Psoas muscle (tissue), 8 donors: Measurements from ENCODE around the gene TBC1D7. TPM values are rescaled to one million over a fixed set of nuclear protein-coding genes. Genes with fewer than 3 reads are reported as not detected.

Experiments
- ATAC-seq, 4 donors: fragments of 200-7000 bp; cut with Tn5 transposase; one replicate each; pipeline ENCODE4 v1.9.1; 2020; ENCODE audit warnings: moderate library complexity in 3 of 4, mild to moderate bottlenecking in 2 of 4
- DNase-seq, 2 donors: peaks; one replicate each; pipeline ENCODE4 v3.0.0-alpha.2; 2020
- H3K27ac ChIP-seq: fragments of 200-600 bp; one replicate; pipeline ENCODE4 v1.8.0; 2022
- H3K27me3 ChIP-seq, 3 donors: fragments of 200-600 bp in 1 of 3; one replicate each; pipeline versions ENCODE4 v1.6.1 to v1.8.0; 2013 to 2022; ENCODE audit warnings: low read length in 2 of 3, mild to moderate bottlenecking in 2 of 3, moderate library complexity in 1 of 3; ENCODE audit not compliant: insufficient read depth in 3 of 3
- H3K36me3 ChIP-seq, 2 donors: fragments of 200-600 bp in 1 of 2; one replicate each; pipeline versions ENCODE4 v1.6.1 to v1.8.0; 2013 to 2022; ENCODE audit warnings: low read depth in 1 of 2, mild to moderate bottlenecking in 1 of 2, moderate library complexity in 1 of 2; ENCODE audit not compliant: insufficient read depth in 1 of 2
- H3K4me1 ChIP-seq: fragments of 200-600 bp; one replicate; pipeline ENCODE4 v1.8.0; 2022
- H3K4me3 ChIP-seq: fragments of 200-600 bp; one replicate; pipeline ENCODE4 v1.8.0; 2022; ENCODE audit warnings: mild to moderate bottlenecking
- H3K9me3 ChIP-seq: fragments of 200-600 bp; one replicate; pipeline ENCODE4 v1.8.0; 2022
- CTCF ChIP-seq: fragments of 200-600 bp; IDR thresholded peaks from one replicate; pipeline ENCODE4 v1.8.0; 2022; ENCODE audit warnings: antibody characterized with exemption
- WGBS, 3 donors: extraction: QIAGEN DNeasy Blood & Tissue Kit; methylation state at CpG; one replicate each; pipeline versions ENCODE4 v1.1.6 to v1.1.7; 2013; 5-methylcytosine and 5-hydroxymethylcytosine counted together
- intact Hi-C, 2 donors: fragments of 100-400 bp; cut with DNase I; formaldehyde crosslinking; loops; one replicate each; pipeline versions ENCODE4 v1.11.0 to v1.14.2; 2022
- polyA plus RNA-seq, 3 donors: library from polyadenylated mRNA; stranded (reverse); fragments of 200-250 nt; gene quantifications; one replicate each; pipeline ENCODE4 v1.2.3, GENCODE V29; 2013
- total RNA-seq, 4 donors: library from RNA; stranded (reverse); fragmentation: NEBNext Ultra II Directional in 2 of 4; extraction: Animal tissue kit (Norgen Biotek cat#: 25700) in 2 of 4; gene quantifications; one replicate each; pipeline versions ENCODE4 v1.2.1 to v1.2.4, GENCODE V29; 2021 to 2023
- donor health status: healthy with polysubstance abuse.
- donor health status: DM: no; HTN: no; CAD: no; lungs with moderate emphysema.
- donor health status: Bipolar disorder and iron deficiency.
- donor health status: healthy.
- donor health status: DM: yes; HTN: yes; CAD: no.
- donor health status: DM: no; HTN: no; CAD: no.
- donor health status: DM: no; HTN: no; CAD: no.
- donor health status: DM: yes; HTN: yes; CAD: no.

Gene TBC1D7
- total and polyA plus RNA-seq, 7 donors: 9.4 to 19.4 (median 12.0) TPM

GRCh38 chr6:13302291-13302690 is 26.0 kb downstream of the TBC1D7 start:
- no peak for DNase-seq
- peak overlapping the region; percentile 46 for H3K27ac ChIP-seq

GRCh38 chr6:13300643-13301590 is 27.4 kb downstream of the TBC1D7 start:
- Histone ChIP-seq H3K4me1 (peaks cover 19% of the 10 kb centered on the region), H3K27me3 (no peaks in the 10 kb centered on the region), H3K4me3 (no peak overlapping the region), H3K27ac (no peak overlapping the region), H3K36me3 (peaks cover 0 to 32% of the 10 kb centered on the region in 2 donors), H3K9me3 (no peaks in the 10 kb centered on the region)
- 74 to 93% (median 84%) methylated on average over 9 of the region's 9 CpGs for WGBS, 3 donors
- intact Hi-C loops: no loop called here
- no peak for TF ChIP-seq CTCF
- DNase-seq (no peak), ATAC-seq (no peak)

More at GRCh38 chr6:13302291-13302690, 26.0 kb downstream of the TBC1D7 start:
- H3K36me3 ChIP-seq: peaks cover 0 to 42% of the 10 kb centered on the region in 2 donors
- H3K9me3 ChIP-seq: no peaks in the 10 kb centered on the region
- intact Hi-C loops: no loop called here
- H3K4me3 ChIP-seq: no peak overlapping the region
- WGBS, 3 donors: 56 to 62% (median 57%) methylated on average over 7 of the region's 7 CpGs
- no peak for TF ChIP-seq CTCF
- H3K4me1 ChIP-seq: peaks cover 19% of the 10 kb centered on the region
- ATAC-seq: peak in 1 of 4 donors; percentile 21
- no peaks in the 10 kb centered on the region for H3K27me3 ChIP-seq

- DNase-seq (no peak), ATAC-seq (no peak)
- Histone ChIP-seq H3K27ac (no peak overlapping the region), H3K4me1 (peaks cover 19% of the 10 kb centered on the region), H3K27me3 (no peaks in the 10 kb centered on the region), H3K4me3 (no peak overlapping the region), H3K36me3 (peaks cover 0 to 36% of the 10 kb centered on the region in 2 donors), H3K9me3 (no peaks in the 10 kb centered on the region)
- WGBS, 3 donors: 79 to 91% (median 82%) methylated on average over 6 of the region's 6 CpGs
- intact Hi-C loops: no loop called here
- no peak for TF ChIP-seq CTCF
These were observed 28.4 kb downstream of the TBC1D7 start for GRCh38 chr6:13299918-13300317.

GRCh38 chr6:13299403-13299821 is 28.9 kb downstream of the TBC1D7 start:
- H3K36me3 ChIP-seq: peaks cover 0 to 39% of the 10 kb centered on the region in 2 donors
- H3K27me3 ChIP-seq: no peaks in the 10 kb centered on the region
- WGBS, 3 donors: 70 to 81% (median 80%) methylated on average over 11 of the region's 11 CpGs
- ATAC-seq (peak in 2 of 4 donors; percentile 42 to 44), DNase-seq (no peak)
- H3K9me3 ChIP-seq: no peaks in the 10 kb centered on the region
- peaks cover 18% of the 10 kb centered on the region for H3K4me1 ChIP-seq
- no peak overlapping the region for H3K27ac ChIP-seq
- TF ChIP-seq CTCF: no peak
- H3K4me3 ChIP-seq: no peak overlapping the region
- intact Hi-C loops: no loop called here
